CD4-positive, alpha-beta T cell treated with Interleukin-2 at 100 ng/mL for 4 hours (primary cell): ENCODE measurements around the gene RAB11FIP3.

Experiments used
- DNase-seq: peaks from one replicate; pipeline ENCODE4 v3.0.0-alpha.2; 2020; ENCODE audit warnings: low spot score

RAB11FIP3 gene

GRCh38 chr16:567373-568256 is 142.2 kb downstream of the RAB11FIP3 start:
- DNase-seq, result no peak

GRCh38 chr16:568401-569258 is 143.2 kb downstream of the RAB11FIP3 start:
- no peak for DNase-seq

- peak; percentile 61 for DNase-seq
Observed at GRCh38 chr16:569445-570254, 144.2 kb downstream of the RAB11FIP3 start, which contains the start of gene PIGQ. Gene PIGQ, plus strand, starts transcription at chr16:569968. Its CDS starts 4,107 bp downstream, at chr16:574075.
